NCI-H2081 (cell line): ENCODE results near the gene BRWD1.
"Not testable (repeated sequence)": the region's sequence is repeated elsewhere in the genome, so short reads cannot be mapped to it uniquely, and the experiment has no call there.

Experiments used
- DNase-seq, 2 experiments: peaks; one replicate each; lab custom pipeline; 2025; lab: John Stamatoyannopoulos, UW

Gene BRWD1

GRCh38 chr21:39173716-39174680 is 139.4 kb downstream of the BRWD1 start:
- no peak for DNase-seq

- DNase-seq, result no peak
These were observed 143.5 kb downstream of the BRWD1 start for GRCh38 chr21:39169906-39170305.

- no peak for DNase-seq
These were observed 144.6 kb downstream of the BRWD1 start for GRCh38 chr21:39168800-39169199.

- DNase-seq, result no peak
These were observed 148.9 kb downstream of the BRWD1 start for GRCh38 chr21:39164523-39164922.

GRCh38 chr21:39161064-39161463 is 152.4 kb downstream of the BRWD1 start:
- no peak for DNase-seq

- no peak for DNase-seq
These were observed 153.9 kb downstream of the BRWD1 start for GRCh38 chr21:39159342-39160063.

GRCh38 chr21:39157241-39157640 is 156.2 kb downstream of the BRWD1 start:
- not testable (repeated sequence) for DNase-seq

GRCh38 chr21:39156024-39156423 is 157.4 kb downstream of the BRWD1 start:
- no peak for DNase-seq

GRCh38 chr21:39155578-39155977 is 157.9 kb downstream of the BRWD1 start:
- DNase-seq, result no peak

GRCh38 chr21:39153842-39154241 is 159.6 kb downstream of the BRWD1 start:
- DNase-seq, result no peak

GRCh38 chr21:39153373-39153772 is 160.1 kb downstream of the BRWD1 start:
- no peak for DNase-seq

- DNase-seq, result no peak
These were observed 161.2 kb downstream of the BRWD1 start for GRCh38 chr21:39152271-39152670.

- no peak for DNase-seq
These were observed 162.6 kb downstream of the BRWD1 start for GRCh38 chr21:39150877-39151276.

GRCh38 chr21:39150316-39150715 is 163.1 kb downstream of the BRWD1 start:
- DNase-seq, result no peak

GRCh38 chr21:39149882-39150281 is 163.6 kb downstream of the BRWD1 start:
- DNase-seq, result no peak

- DNase-seq, result no peak
These were observed 164.5 kb downstream of the BRWD1 start for GRCh38 chr21:39148975-39149374.

GRCh38 chr21:39144191-39144590 is 169.2 kb downstream of the BRWD1 start:
- no peak for DNase-seq

GRCh38 chr21:39142972-39143371 is 170.5 kb downstream of the BRWD1 start:
- DNase-seq, result no peak

- peak in 1 of 2 experiments; percentile 5 for DNase-seq
These were observed 171.9 kb downstream of the BRWD1 start for GRCh38 chr21:39141502-39141901.

GRCh38 chr21:39137248-39138178 is 175.9 kb downstream of the BRWD1 start:
- DNase-seq, result no peak

- DNase-seq, result no peak
These were observed 176.7 kb downstream of the BRWD1 start for GRCh38 chr21:39136711-39137110.

GRCh38 chr21:39136138-39136537 is 177.3 kb downstream of the BRWD1 start:
- peak; percentile 51 to 64 for DNase-seq
